C4-2B (cell line): Measurements from ENCODE around the gene HTR2C.

ENCODE experiments used
- ZFX ChIP-seq: fragments of 450-650 bp; IDR thresholded peaks from 2 replicates; pipeline ENCODE4 v1.6.1; 2017
- TF ChIP-seq, protein P1 (sequence below): fragments of 450-650 bp; conservative IDR thresholded peaks from 2 replicates; pipeline ENCODE4 v1.5.1; 2017; ENCODE audit warnings: mild to moderate bottlenecking

DNA sequence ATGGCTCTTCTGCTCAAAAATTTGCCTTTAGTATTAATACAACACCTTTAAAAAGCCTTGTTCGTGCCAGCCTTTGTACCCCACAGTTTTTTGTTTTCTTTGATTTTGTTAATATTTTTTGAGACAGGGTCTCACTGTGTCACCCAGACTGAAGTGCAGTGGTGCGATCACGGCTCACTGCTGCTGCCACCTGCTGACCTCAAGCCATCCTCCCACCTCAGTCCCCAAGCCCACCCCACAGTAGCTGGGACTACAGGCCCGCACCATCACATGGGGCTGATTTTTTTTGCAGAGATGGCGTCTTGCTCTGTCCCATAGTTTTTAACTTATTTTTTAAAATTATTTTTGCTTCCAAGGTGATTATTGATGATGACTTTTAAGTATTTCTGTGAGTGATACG lies 134.0 kb downstream of the HTR2C start:
- TF ChIP-seq, protein P1, sequence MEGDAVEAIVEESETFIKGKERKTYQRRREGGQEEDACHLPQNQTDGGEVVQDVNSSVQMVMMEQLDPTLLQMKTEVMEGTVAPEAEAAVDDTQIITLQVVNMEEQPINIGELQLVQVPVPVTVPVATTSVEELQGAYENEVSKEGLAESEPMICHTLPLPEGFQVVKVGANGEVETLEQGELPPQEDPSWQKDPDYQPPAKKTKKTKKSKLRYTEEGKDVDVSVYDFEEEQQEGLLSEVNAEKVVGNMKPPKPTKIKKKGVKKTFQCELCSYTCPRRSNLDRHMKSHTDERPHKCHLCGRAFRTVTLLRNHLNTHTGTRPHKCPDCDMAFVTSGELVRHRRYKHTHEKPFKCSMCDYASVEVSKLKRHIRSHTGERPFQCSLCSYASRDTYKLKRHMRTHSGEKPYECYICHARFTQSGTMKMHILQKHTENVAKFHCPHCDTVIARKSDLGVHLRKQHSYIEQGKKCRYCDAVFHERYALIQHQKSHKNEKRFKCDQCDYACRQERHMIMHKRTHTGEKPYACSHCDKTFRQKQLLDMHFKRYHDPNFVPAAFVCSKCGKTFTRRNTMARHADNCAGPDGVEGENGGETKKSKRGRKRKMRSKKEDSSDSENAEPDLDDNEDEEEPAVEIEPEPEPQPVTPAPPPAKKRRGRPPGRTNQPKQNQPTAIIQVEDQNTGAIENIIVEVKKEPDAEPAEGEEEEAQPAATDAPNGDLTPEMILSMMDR: peak; percentile 46
- TF ChIP-seq ZFX: no peak
